Neural progenitor cell (in vitro differentiated cells): ENCODE data around the gene COPRS.

Experiments
- EZH2phosphoT487 ChIP-seq: fragments of 200-600 bp; sonication (generic); IDR thresholded peaks from 2 replicates; pipeline ENCODE4 v1.6.1; 2017; ENCODE audit warnings: antibody characterized with exemption
- TF ChIP-seq, protein P1 (sequence below): fragments of 200-600 bp; sonication (generic); IDR thresholded peaks from 2 replicates; pipeline ENCODE4 v1.5.1; 2017; ENCODE audit warnings: antibody characterized with exemption, mild to moderate bottlenecking

DNA sequence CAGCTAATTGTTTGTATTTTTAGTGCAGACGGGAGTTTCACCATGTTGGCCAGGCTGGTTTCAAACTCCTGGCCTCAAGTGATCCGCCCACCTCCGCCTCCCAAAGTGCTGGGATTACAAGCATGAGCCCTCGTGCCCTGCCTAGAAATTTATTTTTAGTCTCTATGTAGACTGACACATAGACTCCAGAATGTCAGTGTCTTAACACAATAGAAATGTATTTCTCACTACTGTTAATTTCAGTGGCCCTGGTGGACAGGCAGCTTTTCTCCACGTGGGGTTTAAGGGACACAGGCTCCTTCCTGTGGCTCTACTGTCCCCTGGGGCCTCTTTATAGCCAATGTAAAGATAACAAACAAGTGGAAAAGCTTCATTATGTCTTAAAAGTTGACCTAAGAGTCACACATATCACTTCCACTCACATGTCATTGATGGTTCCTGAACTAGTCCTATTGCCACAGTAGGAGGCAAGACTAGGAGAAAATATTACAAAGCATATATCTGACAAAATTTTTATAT is 43.8 kb downstream of the COPRS start:
- TF ChIP-seq, protein P1, sequence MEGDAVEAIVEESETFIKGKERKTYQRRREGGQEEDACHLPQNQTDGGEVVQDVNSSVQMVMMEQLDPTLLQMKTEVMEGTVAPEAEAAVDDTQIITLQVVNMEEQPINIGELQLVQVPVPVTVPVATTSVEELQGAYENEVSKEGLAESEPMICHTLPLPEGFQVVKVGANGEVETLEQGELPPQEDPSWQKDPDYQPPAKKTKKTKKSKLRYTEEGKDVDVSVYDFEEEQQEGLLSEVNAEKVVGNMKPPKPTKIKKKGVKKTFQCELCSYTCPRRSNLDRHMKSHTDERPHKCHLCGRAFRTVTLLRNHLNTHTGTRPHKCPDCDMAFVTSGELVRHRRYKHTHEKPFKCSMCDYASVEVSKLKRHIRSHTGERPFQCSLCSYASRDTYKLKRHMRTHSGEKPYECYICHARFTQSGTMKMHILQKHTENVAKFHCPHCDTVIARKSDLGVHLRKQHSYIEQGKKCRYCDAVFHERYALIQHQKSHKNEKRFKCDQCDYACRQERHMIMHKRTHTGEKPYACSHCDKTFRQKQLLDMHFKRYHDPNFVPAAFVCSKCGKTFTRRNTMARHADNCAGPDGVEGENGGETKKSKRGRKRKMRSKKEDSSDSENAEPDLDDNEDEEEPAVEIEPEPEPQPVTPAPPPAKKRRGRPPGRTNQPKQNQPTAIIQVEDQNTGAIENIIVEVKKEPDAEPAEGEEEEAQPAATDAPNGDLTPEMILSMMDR: no peak
- TF ChIP-seq EZH2phosphoT487: no peak
